ENCODE data around the gene KIF13A. TPM values are rescaled to one million over a fixed set of nuclear protein-coding genes. Genes with fewer than 3 reads are reported as not detected.

The KIF13A gene
- total RNA-seq, 1 donor from 2014 or later, result 59.0 TPM

- intact Hi-C loops (cut with DNase I), result no loop called here
- peaks cover 93% of the 10 kb centered on the region for H3K36me3 ChIP-seq
These were observed 188.8 kb downstream of the KIF13A start for GRCh38 chr6:17798477-17799154.

GRCh38 chr6:17790489-17790888, 196.9 kb downstream of the KIF13A start:
- Histone ChIP-seq H3K27ac (no peak overlapping the region), H3K4me3 (no peak overlapping the region), H3K9me3 (no peaks in the 10 kb centered on the region), H3K27me3 (no peaks in the 10 kb centered on the region), H3K4me1 (no peaks in the 10 kb centered on the region), H3K36me3 (peaks cover 93% of the 10 kb centered on the region)
- no peak for TF ChIP-seq CTCF (IDR thresholded peaks at IDR 0.05)
- ATAC-seq, result no peak
- no peak for DNase-seq
- intact Hi-C loops (cut with DNase I), result no loop called here

More at GRCh38 chr6:17798477-17799154, 188.8 kb downstream of the KIF13A start:
- H3K27me3 ChIP-seq, result no peaks in the 10 kb centered on the region
- ATAC-seq, result no peak
- no peaks in the 10 kb centered on the region for H3K9me3 ChIP-seq
- no peak overlapping the region for H3K4me3 ChIP-seq
- no peaks in the 10 kb centered on the region for H3K4me1 ChIP-seq
- TF ChIP-seq CTCF (IDR thresholded peaks at IDR 0.05), result no peak
- no peak overlapping the region for H3K27ac ChIP-seq
- no peak for DNase-seq

GRCh38 chr6:17785094-17785787, 202.2 kb downstream of the KIF13A start:
- no peaks in the 10 kb centered on the region for H3K4me1 ChIP-seq
- ATAC-seq (no peak), DNase-seq (no peak)
- no peaks in the 10 kb centered on the region for H3K27me3 ChIP-seq
- no peaks in the 10 kb centered on the region for H3K9me3 ChIP-seq
- no peak overlapping the region for H3K4me3 ChIP-seq
- TF ChIP-seq CTCF (IDR thresholded peaks at IDR 0.05), result no peak
- intact Hi-C loops (cut with DNase I), result no loop called here
- H3K36me3 ChIP-seq, result peaks cover 97% of the 10 kb centered on the region
- H3K27ac ChIP-seq, result no peak overlapping the region

GRCh38 chr6:17780061-17780460, 207.4 kb downstream of the KIF13A start:
- peaks cover 97% of the 10 kb centered on the region for H3K36me3 ChIP-seq
- ATAC-seq, result no peak

GRCh38 chr6:17771609-17772008, 215.8 kb downstream of the KIF13A start:
- Histone ChIP-seq H3K27ac (no peak overlapping the region), H3K36me3 (peaks cover 91% of the 10 kb centered on the region), H3K4me1 (no peaks in the 10 kb centered on the region), H3K9me3 (no peaks in the 10 kb centered on the region), H3K27me3 (no peaks in the 10 kb centered on the region), H3K4me3 (no peak overlapping the region)
- no peak for TF ChIP-seq CTCF (IDR thresholded peaks at IDR 0.05)
- intact Hi-C loops (cut with DNase I), result no loop called here
- ATAC-seq (peak; percentile 52), DNase-seq (no peak)

More at GRCh38 chr6:17780061-17780460, 207.4 kb downstream of the KIF13A start:
- Histone ChIP-seq H3K27me3 (no peaks in the 10 kb centered on the region), H3K4me3 (no peak overlapping the region), H3K4me1 (no peaks in the 10 kb centered on the region), H3K27ac (no peak overlapping the region), H3K9me3 (no peaks in the 10 kb centered on the region)
- intact Hi-C loops (cut with DNase I), result no loop called here
- TF ChIP-seq CTCF (IDR thresholded peaks at IDR 0.05), result no peak
- DNase-seq, result no peak

Data from upper lobe of right lung (tissue), 1 donor.